T-helper 2 cell treated with Interferon-gamma antibody and Interleukin-4, amounts not matched to agents 5 μg/mL and 100 μg/mL, for 36 hours (primary cell): ENCODE measurements around the gene IGDCC3.
"Not testable (repeated sequence)": the region's sequence is repeated elsewhere in the genome, so short reads cannot be mapped to it uniquely, and the experiment has no call there.

Source experiments
- DNase-seq: peaks from one replicate; pipeline ENCODE4 v3.0.0; 2021; ENCODE audit warnings: low spot score
- H3K27ac Mint-ChIP-seq: one replicate; pipeline ENCODE4 v1.8.0; 2021; ENCODE audit warnings: mild to moderate bottlenecking, mixed read lengths
- H3K27me3 Mint-ChIP-seq: one replicate; pipeline ENCODE4 v1.8.0; 2021; ENCODE audit warnings: low read depth, mixed read lengths
- H3K36me3 Mint-ChIP-seq: one replicate; pipeline ENCODE4 v1.8.0; 2021; ENCODE audit warnings: low read depth, mixed read lengths
- H3K4me1 Mint-ChIP-seq: one replicate; pipeline ENCODE4 v1.8.0; 2021; ENCODE audit warnings: low read depth, mixed read lengths
- H3K4me3 Mint-ChIP-seq: one replicate; pipeline ENCODE4 v1.8.0; 2022; ENCODE audit warnings: mild to moderate bottlenecking, moderate library complexity, mixed read lengths
- H3K9me3 Mint-ChIP-seq: one replicate; pipeline ENCODE4 v1.8.0; 2021; ENCODE audit warnings: mixed read lengths

The IGDCC3 gene

DNA sequence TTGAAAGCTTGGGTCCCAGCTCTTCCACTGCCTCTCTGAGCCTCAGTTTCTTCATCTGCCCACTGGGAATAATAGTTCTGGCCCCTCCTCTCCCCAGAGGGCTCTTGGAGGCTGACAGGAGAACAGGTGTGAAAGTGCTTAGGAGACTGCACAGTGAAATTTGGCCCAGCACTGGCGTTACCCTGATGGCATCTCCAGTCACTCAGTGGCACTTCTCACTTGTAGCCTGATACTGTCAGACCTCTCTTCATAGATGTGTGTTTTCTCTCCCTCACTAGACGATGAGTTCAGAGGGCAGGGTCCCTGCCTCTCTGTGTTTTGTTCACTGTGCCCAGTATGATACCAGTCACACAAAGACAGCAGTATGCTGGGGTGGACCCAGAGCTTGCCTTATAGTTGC lies 22.2 kb upstream of the IGDCC3 start:
- H3K9me3 Mint-ChIP-seq = no peaks in the 10 kb centered on the region
- H3K27ac Mint-ChIP-seq = no peak overlapping the region
- H3K36me3 Mint-ChIP-seq = no peaks in the 10 kb centered on the region
- peaks cover 60% of the 10 kb centered on the region for H3K27me3 Mint-ChIP-seq
- no peak for DNase-seq
- H3K4me1 Mint-ChIP-seq = peaks cover 4% of the 10 kb centered on the region
- no peak overlapping the region for H3K4me3 Mint-ChIP-seq

DNA sequence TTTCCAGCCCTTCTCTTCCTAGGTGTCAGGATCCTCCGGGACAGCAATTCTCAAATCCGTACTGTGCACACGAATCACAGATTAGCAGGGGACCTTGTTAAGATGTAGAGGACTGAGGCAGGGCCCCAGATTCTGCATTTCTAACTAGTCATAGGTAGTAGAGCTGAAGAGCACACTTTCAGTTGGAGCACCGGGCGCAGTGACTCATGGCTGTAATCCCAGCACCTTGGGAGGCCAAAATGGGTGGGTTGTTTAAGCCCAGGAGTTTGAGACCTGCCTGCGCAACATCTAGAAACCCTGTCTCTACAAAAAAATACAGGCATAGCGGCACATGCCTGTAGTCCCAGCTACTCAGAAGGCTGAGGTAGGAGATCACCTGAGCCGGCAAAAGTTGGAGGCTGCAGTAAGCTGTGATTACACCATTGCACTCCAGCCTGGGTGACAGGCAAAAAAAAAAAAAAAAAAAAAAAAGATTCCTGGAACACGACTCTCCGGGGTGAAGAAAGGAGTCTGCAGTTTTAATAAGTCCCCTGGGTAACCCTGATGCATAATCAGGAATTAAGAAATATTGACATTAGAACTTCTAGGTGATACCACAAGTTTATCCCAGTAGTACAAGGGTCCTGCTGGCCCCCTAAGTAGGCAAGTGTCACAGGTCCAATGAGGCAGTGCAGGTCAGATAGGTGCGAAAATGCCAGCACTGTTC lies 21.4 kb upstream of the IGDCC3 start:
- Mint-ChIP-seq H3K4me3 (no peak overlapping the region), H3K27ac (no peak overlapping the region), H3K27me3 (peaks cover 64% of the 10 kb centered on the region), H3K36me3 (no peaks in the 10 kb centered on the region), H3K4me1 (peaks cover 4% of the 10 kb centered on the region), H3K9me3 (no peaks in the 10 kb centered on the region)
- no peak for DNase-seq

DNA sequence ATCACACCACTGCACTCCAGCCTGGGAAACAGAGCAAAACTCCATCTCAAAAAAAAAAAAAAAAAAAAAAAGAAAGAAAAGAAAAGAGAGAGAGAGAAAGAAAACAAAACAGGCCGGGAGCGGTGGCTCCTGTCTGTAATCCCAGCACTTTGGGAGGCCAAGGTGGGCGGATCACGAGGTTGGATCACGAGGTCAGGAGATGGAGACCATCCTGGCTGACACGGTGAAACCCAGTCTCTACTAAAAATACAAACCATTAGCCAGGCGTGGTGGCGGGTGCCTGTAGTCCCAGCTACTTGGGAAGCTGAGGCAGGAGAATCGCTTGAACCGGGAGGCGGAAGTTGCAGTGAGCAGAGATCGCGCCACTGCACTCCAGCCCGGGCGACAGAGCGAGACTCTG lies 20.7 kb upstream of the IGDCC3 start:
- H3K9me3 Mint-ChIP-seq, H3K27ac Mint-ChIP-seq, H3K36me3 Mint-ChIP-seq, H3K4me1 Mint-ChIP-seq, H3K4me3 Mint-ChIP-seq, DNase-seq: not testable (repeated sequence)
- H3K27me3 Mint-ChIP-seq = peaks cover 66% of the 10 kb centered on the region

DNA sequence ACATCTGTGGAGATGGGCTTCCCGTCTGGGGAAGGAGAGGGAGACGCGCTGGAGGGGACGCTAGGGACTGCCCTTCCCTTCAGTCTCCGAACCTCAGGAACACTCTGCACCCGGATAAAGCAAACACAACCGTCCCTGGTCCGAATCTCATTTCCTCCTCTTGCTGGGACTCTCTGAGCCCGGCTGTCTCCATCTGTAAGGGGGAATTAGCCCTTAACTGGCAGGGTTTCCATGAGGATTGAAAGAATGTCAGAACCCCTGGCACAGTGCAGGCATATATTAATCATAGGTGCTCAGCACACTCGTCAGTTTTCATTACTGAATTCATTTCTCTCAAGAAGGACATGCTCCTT lies 19.1 kb upstream of the IGDCC3 start:
- Mint-ChIP-seq H3K4me3 (no peak overlapping the region), H3K9me3 (no peaks in the 10 kb centered on the region), H3K27me3 (peaks cover 68% of the 10 kb centered on the region), H3K4me1 (peaks cover 4% of the 10 kb centered on the region), H3K27ac (no peak overlapping the region), H3K36me3 (no peaks in the 10 kb centered on the region)
- no peak for DNase-seq

DNA sequence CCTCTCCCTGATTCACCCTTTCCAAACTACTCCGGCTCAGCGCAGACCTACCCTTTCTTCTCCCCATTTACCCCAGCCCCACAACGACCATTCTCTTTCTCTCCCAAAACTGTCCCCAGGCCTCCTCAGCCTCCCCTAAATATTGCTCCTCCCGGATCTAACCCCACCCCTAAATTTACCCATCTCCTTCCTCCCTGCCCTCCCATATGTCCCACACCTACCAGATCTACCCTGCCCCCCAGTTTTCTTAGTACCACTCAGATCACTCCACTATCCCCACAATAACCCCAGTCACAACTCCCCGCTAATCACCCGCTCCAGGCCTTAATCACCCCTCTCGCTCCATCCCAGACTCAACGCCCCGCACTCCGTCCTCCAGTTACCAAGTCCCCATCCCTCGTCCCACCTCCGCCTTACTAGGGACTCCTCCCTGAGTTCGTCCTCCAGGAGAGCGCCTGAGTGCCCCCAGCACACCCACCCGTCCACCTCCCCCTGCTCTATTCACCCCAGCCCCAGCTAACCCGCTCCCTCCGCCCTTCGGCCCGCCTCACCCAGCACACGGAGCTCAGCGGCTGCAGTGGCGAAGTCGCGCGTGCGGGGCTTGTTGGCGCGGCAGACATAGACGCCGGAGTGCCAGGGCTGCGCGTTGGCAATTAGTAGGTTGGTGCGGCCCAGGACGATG lies 18.6 kb upstream of the IGDCC3 start:
- no peaks in the 10 kb centered on the region for H3K9me3 Mint-ChIP-seq
- no peak overlapping the region for H3K4me3 Mint-ChIP-seq
- H3K4me1 Mint-ChIP-seq = peaks cover 4% of the 10 kb centered on the region
- DNase-seq = no peak
- H3K27ac Mint-ChIP-seq = no peak overlapping the region
- H3K27me3 Mint-ChIP-seq = peaks cover 68% of the 10 kb centered on the region
- H3K36me3 Mint-ChIP-seq = no peaks in the 10 kb centered on the region

DNA sequence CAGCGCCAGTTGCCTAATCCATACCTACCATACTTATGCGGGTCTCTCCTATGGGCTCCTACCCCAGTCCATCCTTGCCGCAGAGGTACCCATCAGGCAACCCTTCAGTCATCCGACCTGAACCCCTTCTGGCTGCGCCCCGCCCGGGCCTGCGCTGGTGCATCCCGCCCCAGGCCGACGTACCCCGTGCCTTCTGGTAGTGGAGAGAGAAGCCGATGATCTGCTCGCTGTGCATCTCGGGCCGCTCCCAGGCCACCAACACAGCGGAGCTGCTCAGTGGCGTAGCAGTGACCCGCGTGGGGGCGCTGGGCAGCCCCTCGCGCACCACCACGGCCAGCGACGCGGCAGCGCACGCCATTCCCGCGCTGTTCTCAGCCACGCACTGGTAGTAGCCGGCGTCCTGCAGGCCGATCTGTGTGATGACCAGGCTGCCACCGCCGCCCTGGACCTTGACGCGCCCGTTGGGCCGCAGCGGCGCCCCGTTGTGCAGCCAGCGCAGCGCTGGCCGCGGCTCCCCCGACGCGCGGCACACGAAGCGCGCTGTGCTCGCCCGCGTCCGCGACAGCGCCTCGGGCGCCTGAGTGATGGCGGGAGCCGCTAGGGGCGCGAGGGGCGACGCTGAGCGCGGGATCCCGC lies 17.9 kb upstream of the IGDCC3 start:
- Mint-ChIP-seq H3K27ac (no peak overlapping the region), H3K4me1 (peaks cover 4% of the 10 kb centered on the region), H3K4me3 (no peak overlapping the region), H3K9me3 (no peaks in the 10 kb centered on the region), H3K36me3 (no peaks in the 10 kb centered on the region), H3K27me3 (peaks cover 64% of the 10 kb centered on the region)
- no peak for DNase-seq

DNA sequence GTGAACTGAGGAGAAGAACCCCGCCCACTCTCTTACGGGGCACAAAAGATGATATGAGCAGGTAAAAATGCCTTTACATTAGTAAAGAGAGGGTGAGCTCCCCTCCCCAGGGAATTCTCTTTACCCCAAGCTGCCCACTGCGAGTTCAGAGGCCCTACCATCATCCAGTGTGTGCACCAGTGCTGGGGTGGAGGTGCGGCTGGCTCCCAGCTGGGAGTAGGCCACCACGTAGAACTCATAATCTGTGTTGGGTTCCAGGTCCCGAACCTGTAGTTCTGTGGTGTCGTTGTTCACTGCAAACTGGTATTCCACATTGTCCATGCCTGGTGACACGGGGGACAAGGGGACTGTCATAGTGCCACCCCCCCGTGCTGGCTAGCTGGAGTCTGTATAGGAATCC lies 17.1 kb upstream of the IGDCC3 start:
- H3K27me3 Mint-ChIP-seq = peaks cover 59% of the 10 kb centered on the region
- DNase-seq = no peak
- no peaks in the 10 kb centered on the region for H3K9me3 Mint-ChIP-seq
- H3K27ac Mint-ChIP-seq = no peak overlapping the region
- H3K4me1 Mint-ChIP-seq = peaks cover 4% of the 10 kb centered on the region
- H3K4me3 Mint-ChIP-seq = no peak overlapping the region
- H3K36me3 Mint-ChIP-seq = no peaks in the 10 kb centered on the region

DNA sequence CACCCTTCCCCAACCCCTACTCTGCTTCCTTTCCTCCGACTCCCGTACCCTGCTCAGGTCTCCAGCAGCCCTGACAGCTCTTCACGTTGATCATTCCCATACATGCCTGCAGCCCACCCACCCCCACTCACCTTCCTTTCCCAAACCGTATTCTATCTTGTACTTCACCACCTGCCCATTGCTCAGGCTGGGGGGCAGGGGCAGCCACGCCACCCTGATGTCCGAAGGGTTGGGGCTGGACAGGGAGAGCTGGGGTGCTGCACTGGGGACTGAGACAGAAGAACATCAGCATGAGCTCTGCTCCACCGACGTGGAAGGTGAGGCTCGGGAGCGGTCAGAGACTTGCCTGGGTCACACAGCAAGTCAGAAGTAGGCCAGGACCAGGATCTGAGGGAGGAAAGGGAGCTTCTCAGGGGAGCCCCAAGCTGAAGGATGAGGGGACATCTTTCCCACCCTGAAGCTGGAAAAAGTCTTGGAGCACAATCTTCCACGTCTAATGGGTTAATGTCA lies 16.5 kb upstream of the IGDCC3 start:
- H3K27ac Mint-ChIP-seq = no peak overlapping the region
- DNase-seq = no peak
- H3K27me3 Mint-ChIP-seq = peaks cover 54% of the 10 kb centered on the region
- H3K4me3 Mint-ChIP-seq = no peak overlapping the region
- no peaks in the 10 kb centered on the region for H3K36me3 Mint-ChIP-seq
- H3K4me1 Mint-ChIP-seq = peaks cover 4% of the 10 kb centered on the region
- H3K9me3 Mint-ChIP-seq = no peaks in the 10 kb centered on the region

DNA sequence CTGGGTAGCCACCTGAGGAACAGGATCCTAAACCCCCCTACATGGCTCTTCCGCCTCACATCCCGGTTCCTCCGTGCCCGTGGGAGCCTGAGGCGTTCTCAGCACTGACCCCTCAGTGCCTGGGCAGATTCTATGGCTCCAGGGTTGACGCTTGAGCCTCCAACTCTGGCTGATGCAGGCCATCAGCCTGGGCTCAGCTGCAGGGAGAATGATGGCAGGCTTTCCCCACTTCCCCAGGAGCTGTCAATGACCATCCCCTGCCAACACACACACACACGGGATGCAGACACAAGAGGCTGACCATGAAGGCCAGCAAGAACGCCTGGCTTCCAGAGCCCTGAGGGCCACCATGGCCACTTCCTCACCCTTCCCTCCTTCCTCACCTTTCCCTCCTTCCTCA lies 15.8 kb upstream of the IGDCC3 start:
- Mint-ChIP-seq H3K4me3 (no peak overlapping the region), H3K27me3 (peaks cover 49% of the 10 kb centered on the region), H3K9me3 (no peaks in the 10 kb centered on the region), H3K4me1 (peaks cover 4% of the 10 kb centered on the region), H3K27ac (no peak overlapping the region), H3K36me3 (no peaks in the 10 kb centered on the region)
- DNase-seq = no peak

DNA sequence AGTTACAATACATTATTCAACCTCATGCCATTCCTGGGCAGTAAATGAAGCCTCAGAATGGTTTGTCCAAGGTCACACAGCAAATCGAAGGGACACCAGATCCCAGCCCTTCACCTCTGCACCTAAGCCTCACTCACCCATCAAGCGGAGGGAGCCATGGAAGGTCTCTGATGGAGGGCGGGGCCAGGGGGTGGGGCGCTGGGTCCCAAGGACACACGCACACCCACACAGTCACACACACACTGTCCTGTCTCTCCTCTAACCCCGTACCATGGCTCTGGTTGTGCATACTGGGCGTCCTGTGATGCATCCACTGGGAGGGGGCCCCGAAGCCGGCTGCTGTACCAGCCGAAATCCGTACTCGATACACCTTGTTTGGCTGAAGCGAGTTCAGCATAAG lies 15.3 kb upstream of the IGDCC3 start:
- Mint-ChIP-seq H3K27ac (no peak overlapping the region), H3K36me3 (no peaks in the 10 kb centered on the region), H3K4me3 (no peak overlapping the region), H3K4me1 (peaks cover 4% of the 10 kb centered on the region), H3K27me3 (peaks cover 46% of the 10 kb centered on the region), H3K9me3 (no peaks in the 10 kb centered on the region)
- DNase-seq = no peak

DNA sequence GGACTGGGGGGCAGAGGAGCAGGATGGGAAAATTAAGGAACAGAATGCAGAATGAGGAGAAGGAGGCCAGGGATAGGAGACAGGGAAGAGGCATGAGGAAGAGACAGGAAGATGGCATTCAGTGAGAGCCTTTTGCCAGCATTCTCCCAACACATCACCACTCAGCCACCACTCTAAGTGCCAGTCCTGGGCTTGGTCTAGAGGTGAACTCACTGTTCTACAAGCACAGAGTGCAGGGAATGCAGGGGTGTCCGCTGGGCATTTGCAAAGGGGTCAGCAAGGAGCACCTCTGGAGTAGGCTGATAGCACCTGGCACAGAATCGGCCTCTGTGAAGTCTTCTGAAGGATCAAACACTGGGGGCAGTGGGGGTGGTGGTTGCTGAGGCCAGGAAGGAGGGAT lies 14.6 kb upstream of the IGDCC3 start:
- Mint-ChIP-seq H3K4me3 (no peak overlapping the region), H3K27me3 (peaks cover 39% of the 10 kb centered on the region), H3K9me3 (no peaks in the 10 kb centered on the region), H3K4me1 (peaks cover 4% of the 10 kb centered on the region), H3K36me3 (no peaks in the 10 kb centered on the region), H3K27ac (no peak overlapping the region)
- DNase-seq = no peak

DNA sequence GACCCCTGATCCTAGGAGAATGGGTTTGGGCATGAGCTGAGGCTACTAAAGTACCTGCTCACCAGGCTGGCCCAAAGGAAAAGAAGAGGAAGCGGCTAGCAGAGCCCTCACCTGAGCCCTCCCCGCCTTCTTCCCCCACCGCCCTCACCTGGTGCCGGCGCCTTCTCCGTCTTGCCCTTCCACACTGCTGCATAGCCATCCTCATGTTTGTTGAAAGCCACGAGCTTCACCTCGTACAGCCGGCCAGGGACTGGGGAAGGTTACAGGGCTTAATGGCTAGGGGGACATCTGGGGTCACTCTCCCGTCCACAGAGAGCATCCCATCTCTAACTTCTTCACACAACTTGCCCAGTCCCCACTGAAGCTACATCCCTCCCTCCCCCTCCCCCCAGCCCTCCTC lies 13.9 kb upstream of the IGDCC3 start:
- no peak overlapping the region for H3K4me3 Mint-ChIP-seq
- peaks cover 33% of the 10 kb centered on the region for H3K27me3 Mint-ChIP-seq
- H3K27ac Mint-ChIP-seq = no peak overlapping the region

DNA sequence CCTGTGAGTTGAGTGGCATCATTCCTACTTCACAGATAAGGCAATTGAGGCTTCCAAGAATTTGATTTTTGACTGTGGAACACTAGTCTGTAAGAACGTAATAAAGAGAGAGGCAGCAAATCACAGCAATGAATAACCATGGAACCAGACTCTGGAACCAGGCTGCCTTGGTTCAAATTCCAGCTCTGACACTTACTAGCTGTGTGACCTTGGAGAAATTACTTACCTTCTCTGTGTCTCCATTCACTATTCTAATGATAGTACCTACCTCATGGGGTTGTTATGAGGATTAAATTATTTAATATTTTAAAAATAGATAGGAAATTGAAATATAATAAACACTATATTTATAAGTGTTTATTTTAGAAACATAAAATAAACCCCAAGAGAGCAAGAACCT lies 12.6 kb upstream of the IGDCC3 start:
- H3K27me3 Mint-ChIP-seq = peaks cover 24% of the 10 kb centered on the region
- H3K36me3 Mint-ChIP-seq = no peaks in the 10 kb centered on the region
- DNase-seq = no peak
- no peak overlapping the region for H3K4me3 Mint-ChIP-seq
- H3K27ac Mint-ChIP-seq = no peak overlapping the region
- peaks cover 3% of the 10 kb centered on the region for H3K4me1 Mint-ChIP-seq
- H3K9me3 Mint-ChIP-seq = no peaks in the 10 kb centered on the region

More for the DNA sequence above, 13.9 kb upstream of the IGDCC3 start:
- peaks cover 3% of the 10 kb centered on the region for H3K4me1 Mint-ChIP-seq
- H3K9me3 Mint-ChIP-seq = no peaks in the 10 kb centered on the region
- DNase-seq = no peak
- no peaks in the 10 kb centered on the region for H3K36me3 Mint-ChIP-seq

DNA sequence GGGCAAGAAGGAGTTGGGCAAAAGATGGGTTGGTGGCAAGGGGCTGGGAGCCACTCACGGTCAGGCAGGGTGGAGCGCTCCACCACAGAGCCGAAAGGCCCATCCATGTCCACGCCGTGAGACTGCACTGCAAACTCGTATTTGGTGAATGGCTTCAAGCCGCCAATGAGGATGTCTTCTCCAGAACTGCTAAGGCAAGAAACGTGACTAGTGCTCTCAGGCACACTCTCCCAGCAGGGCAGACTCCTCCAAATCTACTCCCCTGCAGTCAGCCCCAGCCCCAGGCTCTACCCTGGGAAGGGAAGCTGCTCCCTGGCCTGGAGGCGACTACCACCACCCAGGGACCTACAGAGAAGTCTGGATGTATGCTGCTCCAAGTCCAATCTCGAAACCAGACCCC lies 11.4 kb upstream of the IGDCC3 start:
- H3K4me3 Mint-ChIP-seq = no peak overlapping the region
- DNase-seq = no peak
- H3K4me1 Mint-ChIP-seq = peaks cover 9% of the 10 kb centered on the region
- H3K27me3 Mint-ChIP-seq = peaks cover 12% of the 10 kb centered on the region
- H3K36me3 Mint-ChIP-seq = no peaks in the 10 kb centered on the region
- no peaks in the 10 kb centered on the region for H3K9me3 Mint-ChIP-seq
- no peak overlapping the region for H3K27ac Mint-ChIP-seq
